Neural cell (in vitro differentiated cells): ENCODE data around the gene LYPD6B. TPM values are rescaled to one million over a fixed set of nuclear protein-coding genes. Genes with fewer than 3 reads are reported as not detected.

Experiments used
- H2AFZ ChIP-seq: fragments of 200-600, 300-800 bp; sonication (generic), shearing (Covaris generic); 2 replicates; pipeline ENCODE4 v1.6.0; 2014; ENCODE audit warnings: low read depth, mild to moderate bottlenecking, antibody characterized with exemption, low read length, moderate library complexity
- H3F3A ChIP-seq: fragments of 200-600 bp; shearing (Covaris generic); 2 replicates; pipeline ENCODE4 v1.6.1; 2016; ENCODE audit warnings: mild to moderate bottlenecking, moderate library complexity, mixed read lengths, antibody characterized with exemption, low read length; ENCODE audit not compliant: insufficient read depth, poor library complexity, severe bottlenecking
- H3K27ac ChIP-seq: fragments of 200-600, 300-800 bp; sonication (generic), shearing (Covaris generic); 2 replicates; pipeline ENCODE4 v1.5.1; 2014; ENCODE audit warnings: mild to moderate bottlenecking, low read length, moderate library complexity
- H3K27me3 ChIP-seq: fragments of 300-800, 200-600 bp; sonication (generic), shearing (Covaris generic); 2 replicates; pipeline ENCODE4 v1.6.0; 2014; ENCODE audit warnings: mild to moderate bottlenecking, low read depth, low read length, moderate library complexity; ENCODE audit not compliant: insufficient read depth
- H3K36me3 ChIP-seq: fragments of 300-800, 200-600 bp; sonication (generic), shearing (Covaris generic); 2 replicates; pipeline ENCODE4 v1.5.1; 2014; ENCODE audit warnings: mild to moderate bottlenecking, antibody characterized with exemption, low read length, moderate library complexity; ENCODE audit not compliant: insufficient read depth
- H3K4me2 ChIP-seq: fragments of 300-800, 200-600 bp; sonication (generic), shearing (Covaris generic); 2 replicates; pipeline ENCODE4 v1.6.0; 2014; ENCODE audit warnings: mild to moderate bottlenecking, low read length
- H3K4me3 ChIP-seq: fragments of 300-800, 200-600 bp; sonication (generic), shearing (Covaris generic); 2 replicates; pipeline ENCODE4 v1.5.1; 2014; ENCODE audit warnings: mild to moderate bottlenecking, low read length, moderate library complexity
- H3K79me2 ChIP-seq: fragments of 200-600 bp; shearing (Covaris generic); replicated peaks from 2 replicates; pipeline ENCODE4 v1.6.0; 2014; ENCODE audit warnings: mild to moderate bottlenecking, low read length, moderate library complexity; ENCODE audit not compliant: insufficient read depth
- H3K9ac ChIP-seq: fragments of 300-800, 200-600 bp; sonication (generic), shearing (Covaris generic); 2 replicates; pipeline ENCODE4 v1.6.1; 2016; ENCODE audit warnings: mild to moderate bottlenecking, low read length, mixed read lengths
- H3K9me2 ChIP-seq: fragments of 200-600 bp; shearing (Covaris generic); 2 replicates; pipeline ENCODE4 v1.6.1; 2016; ENCODE audit warnings: mild to moderate bottlenecking, low read length, mixed read lengths; ENCODE audit not compliant: insufficient read depth
- H3K9me3 ChIP-seq: fragments of 200-600, 300-800 bp; sonication (generic), shearing (Covaris generic); 2 replicates; pipeline ENCODE4 v1.6.1; 2016; ENCODE audit warnings: mild to moderate bottlenecking, mixed run types, low read length, moderate library complexity, mixed read lengths
- H4K20me1 ChIP-seq: fragments of 200-600 bp; shearing (Covaris generic); 2 replicates; pipeline ENCODE4 v1.6.1; 2016; ENCODE audit warnings: mild to moderate bottlenecking, mixed run types; ENCODE audit not compliant: insufficient read depth
- CTCF ChIP-seq: fragments of 450-650 bp; IDR thresholded peaks from 2 replicates; pipeline ENCODE4 v1.5.1; 2014; ENCODE audit warnings: antibody characterized with exemption, mild to moderate bottlenecking, moderate library complexity; ENCODE audit not compliant: poor library complexity, severe bottlenecking
- EP300 ChIP-seq: fragments of 450-650 bp; conservative IDR thresholded peaks from 2 replicates; pipeline ENCODE4 v1.6.1; 2014; ENCODE audit warnings: antibody characterized with exemption, mild to moderate bottlenecking, moderate library complexity; ENCODE audit not compliant: poor library complexity, severe bottlenecking
- EZH2 ChIP-seq: fragments of 200-600, 300-800 bp; shearing (Covaris generic), sonication (generic); IDR thresholded peaks from 2 replicates; pipeline ENCODE4 v1.6.1; 2014; ENCODE audit warnings: antibody characterized with exemption, low read length, borderline replicate concordance, mild to moderate bottlenecking; ENCODE audit not compliant: insufficient read depth, poor library complexity, severe bottlenecking
- MXI1 ChIP-seq: fragments of 450-650 bp; conservative IDR thresholded peaks from 2 replicates; pipeline ENCODE4 v1.6.1; 2014; ENCODE audit warnings: antibody characterized with exemption, mild to moderate bottlenecking; ENCODE audit not compliant: poor library complexity, severe bottlenecking
- POLR2AphosphoS5 ChIP-seq: IDR thresholded peaks from 2 replicates; pipeline ENCODE4 v1.6.1; 2012
- RAD21 ChIP-seq: fragments of 450-650 bp; conservative IDR thresholded peaks from 2 replicates; pipeline ENCODE4 v1.6.1; 2014; ENCODE audit warnings: antibody characterized with exemption, mild to moderate bottlenecking, moderate library complexity
- REST ChIP-seq: IDR thresholded peaks from 2 replicates; pipeline ENCODE4 v1.6.1; 2012; ENCODE audit warnings: borderline replicate concordance
- SMC3 ChIP-seq: fragments of 450-650 bp; conservative IDR thresholded peaks from 2 replicates; pipeline ENCODE4 v1.6.1; 2014; ENCODE audit warnings: antibody characterized with exemption, mild to moderate bottlenecking, moderate library complexity; ENCODE audit not compliant: poor library complexity
- TAF1 ChIP-seq: IDR thresholded peaks from 2 replicates; pipeline ENCODE4 v1.6.1; 2012; ENCODE audit warnings: low read depth
- polyA plus RNA-seq: library from polyadenylated mRNA; depleted of rRNA; stranded (reverse); fragments of >200 nt; gene quantifications from 2 replicates; pipeline ENCODE4 v1.2.3, GENCODE V29; 2014

LYPD6B gene
- polyA plus RNA-seq, 1 donor from 2014 or later = 0.68 TPM

- Histone ChIP-seq H3K27ac (no peak overlapping the region), H4K20me1 (no peaks in the 10 kb centered on the region), H3F3A (no peaks in the 10 kb centered on the region), H3K79me2 (no peaks in the 10 kb centered on the region), H3K9me3 (no peaks in the 10 kb centered on the region), H3K4me2 (no peak overlapping the region), H3K9ac (no peak overlapping the region), H2AFZ (no peak overlapping the region), H3K9me2 (no peaks in the 10 kb centered on the region), H3K27me3 (no peaks in the 10 kb centered on the region), H3K36me3 (no peaks in the 10 kb centered on the region), H3K4me3 (no peak overlapping the region)
- TF ChIP-seq EZH2 (no peak), MXI1 (no peak), CTCF (no peak), TAF1 (no peak), REST (no peak), RAD21 (no peak), SMC3 (no peak), EP300 (no peak), POLR2AphosphoS5 (no peak)
These were observed 36.6 kb downstream of the LYPD6B start for GRCh38 chr2:149075105-149075504.

- H2AFZ ChIP-seq = no peak overlapping the region
- no peaks in the 10 kb centered on the region for H3F3A ChIP-seq
- H3K4me2 ChIP-seq = no peak overlapping the region
- H3K36me3 ChIP-seq = no peaks in the 10 kb centered on the region
- no peak overlapping the region for H3K4me3 ChIP-seq
- no peaks in the 10 kb centered on the region for H3K27me3 ChIP-seq
- H3K79me2 ChIP-seq = no peaks in the 10 kb centered on the region
- no peaks in the 10 kb centered on the region for H4K20me1 ChIP-seq
- no peak overlapping the region for H3K9ac ChIP-seq
- no peaks in the 10 kb centered on the region for H3K9me3 ChIP-seq
- TF ChIP-seq EZH2 (no peak), MXI1 (no peak), REST (no peak), EP300 (no peak), SMC3 (no peak), RAD21 (no peak), POLR2AphosphoS5 (no peak), CTCF (no peak), TAF1 (no peak)
- H3K27ac ChIP-seq = no peak overlapping the region
- no peaks in the 10 kb centered on the region for H3K9me2 ChIP-seq
These were observed 37.4 kb downstream of the LYPD6B start for GRCh38 chr2:149075853-149076252.
